Measurements from ENCODE around the gene TCF19. TPM values are rescaled to one million over a fixed set of nuclear protein-coding genes. Genes with fewer than 3 reads are reported as not detected.

Gene TCF19
- total RNA-seq, 2 donors from 2014 or later = 10.8 to 12.5 TPM

- WGBS, 2 experiments (ENCODE audit: insufficient coverage in 1 of 2, insufficient read length in 1 of 2) = 9 to 13% methylated on average over 22 to 35 of the region's 35 CpGs
- TF ChIP-seq, protein P1, sequence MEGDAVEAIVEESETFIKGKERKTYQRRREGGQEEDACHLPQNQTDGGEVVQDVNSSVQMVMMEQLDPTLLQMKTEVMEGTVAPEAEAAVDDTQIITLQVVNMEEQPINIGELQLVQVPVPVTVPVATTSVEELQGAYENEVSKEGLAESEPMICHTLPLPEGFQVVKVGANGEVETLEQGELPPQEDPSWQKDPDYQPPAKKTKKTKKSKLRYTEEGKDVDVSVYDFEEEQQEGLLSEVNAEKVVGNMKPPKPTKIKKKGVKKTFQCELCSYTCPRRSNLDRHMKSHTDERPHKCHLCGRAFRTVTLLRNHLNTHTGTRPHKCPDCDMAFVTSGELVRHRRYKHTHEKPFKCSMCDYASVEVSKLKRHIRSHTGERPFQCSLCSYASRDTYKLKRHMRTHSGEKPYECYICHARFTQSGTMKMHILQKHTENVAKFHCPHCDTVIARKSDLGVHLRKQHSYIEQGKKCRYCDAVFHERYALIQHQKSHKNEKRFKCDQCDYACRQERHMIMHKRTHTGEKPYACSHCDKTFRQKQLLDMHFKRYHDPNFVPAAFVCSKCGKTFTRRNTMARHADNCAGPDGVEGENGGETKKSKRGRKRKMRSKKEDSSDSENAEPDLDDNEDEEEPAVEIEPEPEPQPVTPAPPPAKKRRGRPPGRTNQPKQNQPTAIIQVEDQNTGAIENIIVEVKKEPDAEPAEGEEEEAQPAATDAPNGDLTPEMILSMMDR (conservative IDR thresholded peaks at IDR 0.05) = peak; percentile 61
- no peak overlapping the region for H3K27ac ChIP-seq (ENCODE audit: low read depth, low read length)
- Mint-ChIP-seq H3K36me3 (ENCODE audit: low read depth) (peaks cover 39% of the 10 kb centered on the region), H3K27me3 (ENCODE audit: insufficient read depth) (no peaks in the 10 kb centered on the region), H3K9me3 (no peaks in the 10 kb centered on the region), H3K4me1 (peaks cover 17% of the 10 kb centered on the region), H3K4me3 (peak overlapping the region; percentile 86), H3K27ac (peak overlapping the region; percentile 88)
- peaks cover 3% of the 10 kb centered on the region for H3K4me1 ChIP-seq (ENCODE audit: control insufficient read depth, insufficient read depth, low read length)
- peak; percentile 84 for DNase-seq
- peak overlapping the region; percentile 96 for H3K4me3 ChIP-seq (ENCODE audit: low read length)
- no peaks in the 10 kb centered on the region for H3K27me3 ChIP-seq (ENCODE audit: control insufficient read depth, insufficient read depth, low read length, poor library complexity, severe bottlenecking)
- no peaks in the 10 kb centered on the region for H3K9me3 ChIP-seq (ENCODE audit: control insufficient read depth, low read length)
- peaks cover 27% of the 10 kb centered on the region for H3K36me3 ChIP-seq (ENCODE audit: control insufficient read depth, insufficient read depth, low read length)
- H3K9ac ChIP-seq (ENCODE audit: extremely low read depth, low read length, poor library complexity, severe bottlenecking) = peak overlapping the region; percentile 24
Observed at GRCh38 chr6:31158863-31159855, 770 bp downstream of the TCF19 start.

- Mint-ChIP-seq H3K36me3 (ENCODE audit: low read depth) (peaks cover 31% of the 10 kb centered on the region), H3K27me3 (ENCODE audit: insufficient read depth) (peaks cover 2% of the 10 kb centered on the region), H3K4me1 (peaks cover 19% of the 10 kb centered on the region), H3K9me3 (no peaks in the 10 kb centered on the region), H3K4me3 (no peak overlapping the region), H3K27ac (peak overlapping the region; percentile 17)
- DNase-seq = no peak
- WGBS, 2 experiments (ENCODE audit: insufficient coverage in 1 of 2, insufficient read length in 1 of 2) = 91 to 94% methylated on average over 12 to 19 of the region's 19 CpGs
- Histone ChIP-seq H3K4me3 (ENCODE audit: low read length) (no peak overlapping the region), H3K36me3 (ENCODE audit: control insufficient read depth, insufficient read depth, low read length) (peaks cover 12% of the 10 kb centered on the region), H3K9me3 (ENCODE audit: control insufficient read depth, low read length) (no peaks in the 10 kb centered on the region), H3K9ac (ENCODE audit: extremely low read depth, low read length, poor library complexity, severe bottlenecking) (no peak overlapping the region), H3K4me1 (ENCODE audit: control insufficient read depth, insufficient read depth, low read length) (peaks cover 3% of the 10 kb centered on the region), H3K27me3 (ENCODE audit: control insufficient read depth, insufficient read depth, low read length, poor library complexity, severe bottlenecking) (no peaks in the 10 kb centered on the region), H3K27ac (ENCODE audit: low read depth, low read length) (no peak overlapping the region)
- TF ChIP-seq, protein P1 (conservative IDR thresholded peaks at IDR 0.05) = no peak
Observed at GRCh38 chr6:31161216-31162126, 3.1 kb downstream of the TCF19 start.

- Histone ChIP-seq H3K9me3 (ENCODE audit: control insufficient read depth, low read length) (no peaks in the 10 kb centered on the region), H3K9ac (ENCODE audit: extremely low read depth, low read length, poor library complexity, severe bottlenecking) (no peak overlapping the region), H3K27me3 (ENCODE audit: control insufficient read depth, insufficient read depth, low read length, poor library complexity, severe bottlenecking) (no peaks in the 10 kb centered on the region), H3K4me3 (ENCODE audit: low read length) (no peak overlapping the region), H3K27ac (ENCODE audit: low read depth, low read length) (no peak overlapping the region), H3K4me1 (ENCODE audit: control insufficient read depth, insufficient read depth, low read length) (no peaks in the 10 kb centered on the region), H3K36me3 (ENCODE audit: control insufficient read depth, insufficient read depth, low read length) (peaks cover 12% of the 10 kb centered on the region)
- H3K36me3 Mint-ChIP-seq (ENCODE audit: low read depth) = peaks cover 31% of the 10 kb centered on the region
- no peak overlapping the region for H3K27ac Mint-ChIP-seq
- H3K4me1 Mint-ChIP-seq = peaks cover 13% of the 10 kb centered on the region
- H3K4me3 Mint-ChIP-seq = no peak overlapping the region
- peak; percentile 75 for DNase-seq
- H3K27me3 Mint-ChIP-seq (ENCODE audit: insufficient read depth) = peaks cover 2% of the 10 kb centered on the region
- 92 to 96% methylated on average over 7 to 12 of the region's 13 CpGs for WGBS, 2 experiments (ENCODE audit: insufficient coverage in 1 of 2, insufficient read length in 1 of 2)
- TF ChIP-seq, protein P1 (conservative IDR thresholded peaks at IDR 0.05) = peak; percentile 35
- H3K9me3 Mint-ChIP-seq = no peaks in the 10 kb centered on the region
Observed at GRCh38 chr6:31162463-31163165, 4.2 kb downstream of the TCF19 start.
